Measurements from ENCODE around the gene CLASP1. TPM values are rescaled to one million over a fixed set of nuclear protein-coding genes. Genes with fewer than 3 reads are reported as not detected.

CLASP1 gene
- total RNA-seq, 2 experiments from 2014 or later, result 60.3 to 61.4 TPM

- Mint-ChIP-seq H3K27ac (no peak overlapping the region), H3K36me3 (ENCODE audit: low read depth) (peaks cover 12% of the 10 kb centered on the region), H3K9me3 (no peaks in the 10 kb centered on the region), H3K4me3 (no peak overlapping the region), H3K4me1 (ENCODE audit: low read depth) (peaks cover 18% of the 10 kb centered on the region), H3K27me3 (no peaks in the 10 kb centered on the region)
- ChIA-PET POLR2A (interaction anchor here (0.8 to 1.2 kb wide), 3 partner anchors 8 to 21 kb away, joined by 3 to 5 read pairs (median 3); no protein-coding TSS in a partner anchor), CTCF (interaction anchor here (0.7 to 1.0 kb wide), 2 partner anchors 9 to 225 kb away, joined by 3 read pairs; no protein-coding TSS in a partner anchor)
- ATAC-seq (no peak), DNase-seq (no peak)
- intact Hi-C loops (cut with micrococcal nuclease), result no loop called here
- no peak for TF ChIP-seq CTCF (IDR thresholded peaks at IDR 0.05)
These were observed 21.7 kb downstream of the CLASP1 start for GRCh38 chr2:121627525-121628050.

GRCh38 chr2:121626777-121627524 is 22.3 kb downstream of the CLASP1 start:
- intact Hi-C loops (cut with micrococcal nuclease), result no loop called here
- no peak for DNase-seq
- no peak for TF ChIP-seq CTCF (IDR thresholded peaks at IDR 0.05)
- Mint-ChIP-seq H3K9me3 (no peaks in the 10 kb centered on the region), H3K27me3 (no peaks in the 10 kb centered on the region), H3K4me1 (ENCODE audit: low read depth) (peaks cover 19% of the 10 kb centered on the region), H3K36me3 (ENCODE audit: low read depth) (peaks cover 12% of the 10 kb centered on the region), H3K27ac (no peak overlapping the region), H3K4me3 (no peak overlapping the region)
- POLR2A ChIA-PET, result interaction anchor here (0.7 to 1.2 kb wide), 3 partner anchors 9 to 13 kb away, joined by 3 to 5 read pairs (median 3); no protein-coding TSS in a partner anchor
- CTCF ChIA-PET, result interaction anchor here (0.7 to 1.7 kb wide), 4 partner anchors 8 to 224 kb away, joined by 3 to 5 read pairs (median 3); no protein-coding TSS in a partner anchor
- ATAC-seq, result no peak

- Mint-ChIP-seq H3K27ac (no peak overlapping the region), H3K27me3 (no peaks in the 10 kb centered on the region), H3K9me3 (no peaks in the 10 kb centered on the region), H3K36me3 (ENCODE audit: low read depth) (peaks cover 12% of the 10 kb centered on the region), H3K4me3 (no peak overlapping the region), H3K4me1 (ENCODE audit: low read depth) (peaks cover 19% of the 10 kb centered on the region)
- no peak for DNase-seq
- ChIA-PET POLR2A (no interaction called here), CTCF (interaction anchor here (0.9 to 1.7 kb wide), 2 partner anchors 9 to 59 kb away, joined by 3 to 5 read pairs; no protein-coding TSS in a partner anchor)
- no peak for TF ChIP-seq CTCF (IDR thresholded peaks at IDR 0.05)
- intact Hi-C loops (cut with micrococcal nuclease), result no loop called here
- no peak for ATAC-seq
These were observed 23.3 kb downstream of the CLASP1 start for GRCh38 chr2:121625953-121626352.

GRCh38 chr2:121617042-121617599 is 32.1 kb downstream of the CLASP1 start:
- no peaks in the 10 kb centered on the region for H3K9me3 Mint-ChIP-seq
- intact Hi-C loops (cut with micrococcal nuclease), result no loop called here
- no peak overlapping the region for H3K27ac Mint-ChIP-seq
- peaks cover 14% of the 10 kb centered on the region for H3K36me3 Mint-ChIP-seq (ENCODE audit: low read depth)
- H3K27me3 Mint-ChIP-seq, result no peaks in the 10 kb centered on the region
- ChIA-PET POLR2A (interaction anchor here (1.0 to 1.4 kb wide), 3 partner anchors 21 to 31 kb away, joined by 4 to 6 read pairs (median 5); no protein-coding TSS in a partner anchor), CTCF (no interaction called here)
- H3K4me3 Mint-ChIP-seq, result no peak overlapping the region
- peak; percentile 84 for ATAC-seq
- peak; percentile 12 for DNase-seq
- no peak for TF ChIP-seq CTCF (IDR thresholded peaks at IDR 0.05)
- H3K4me1 Mint-ChIP-seq (ENCODE audit: low read depth), result peaks cover 15% of the 10 kb centered on the region
